H9 (cell line): ENCODE measurements around the gene SPATA2L. TPM values are rescaled to one million over a fixed set of nuclear protein-coding genes. Genes with fewer than 3 reads are reported as not detected.
A peak's percentile ranks its signal among the peaks of the same experiment; 100 is the strongest.

Source experiments
- DNase-seq: peaks from one replicate; pipeline ENCODE4 v3.0.0-alpha.2; 2017
- H2AFZ ChIP-seq: one replicate; pipeline ENCODE4 v1.6.1; 2013; ENCODE audit warnings: mild to moderate bottlenecking, low read length, control low read depth, moderate library complexity
- H2AK5ac ChIP-seq: 2 replicates; pipeline ENCODE4 v1.6.1; 2013; ENCODE audit warnings: low read length, control low read depth, mixed read lengths; ENCODE audit not compliant: insufficient read length
- H2BK120ac ChIP-seq: one replicate; pipeline ENCODE4 v1.6.1; 2013; ENCODE audit warnings: low read depth, mild to moderate bottlenecking, low read length, control low read depth, inconsistent platforms; ENCODE audit not compliant: poor library complexity, severe bottlenecking
- H2BK12ac ChIP-seq: 2 replicates; pipeline ENCODE4 v1.6.1; 2013; ENCODE audit warnings: low read length, control low read depth, mixed read lengths, low read depth; ENCODE audit not compliant: insufficient read length
- H2BK15ac ChIP-seq: 2 replicates; pipeline ENCODE4 v1.6.1; 2013; ENCODE audit warnings: low read depth, low read length, control low read depth
- H2BK20ac ChIP-seq: one replicate; pipeline ENCODE4 v1.6.1; 2013; ENCODE audit warnings: low read depth, mild to moderate bottlenecking, low read length, control low read depth, inconsistent platforms; ENCODE audit not compliant: poor library complexity, severe bottlenecking
- H2BK5ac ChIP-seq: 2 replicates; pipeline ENCODE4 v1.6.1; 2013; ENCODE audit warnings: low read length, control low read depth, mixed read lengths; ENCODE audit not compliant: insufficient read length
- H3K14ac ChIP-seq: 2 replicates; pipeline ENCODE4 v1.6.1; 2013; ENCODE audit warnings: low read length, control low read depth; ENCODE audit not compliant: insufficient read depth
- H3K18ac ChIP-seq: 2 replicates; pipeline ENCODE4 v1.6.1; 2013; ENCODE audit warnings: low read depth, mild to moderate bottlenecking, mixed read lengths, low read length, control low read depth; ENCODE audit not compliant: insufficient read length
- H3K23ac ChIP-seq: 2 replicates; pipeline ENCODE4 v1.6.1; 2013; ENCODE audit warnings: low read length, control low read depth, mixed read lengths, low read depth; ENCODE audit not compliant: insufficient read length
- H3K23me2 ChIP-seq: 2 replicates; pipeline ENCODE4 v1.6.1; 2013; ENCODE audit warnings: low read depth, mild to moderate bottlenecking, mixed read lengths, low read length, control low read depth; ENCODE audit not compliant: insufficient read length, poor library complexity, severe bottlenecking
- H3K27ac ChIP-seq: 2 replicates; pipeline ENCODE4 v1.5.1; 2013; ENCODE audit warnings: low read length, control low read depth, mixed read lengths, low read depth; ENCODE audit not compliant: insufficient read length
- H3K27me3 ChIP-seq: 2 replicates; pipeline ENCODE4 v1.6.1; 2013; ENCODE audit warnings: low read length, control low read depth, inconsistent platforms; ENCODE audit not compliant: insufficient read depth
- H3K4ac ChIP-seq: 2 replicates; pipeline ENCODE4 v1.6.1; 2013; ENCODE audit warnings: low read depth, mild to moderate bottlenecking, control low read depth, inconsistent platforms, low read length, moderate library complexity
- H3K4me1 ChIP-seq: 2 replicates; pipeline ENCODE4 v1.6.1; 2013; ENCODE audit warnings: low read length, control low read depth, inconsistent platforms; ENCODE audit not compliant: insufficient read depth
- H3K4me2 ChIP-seq: 2 replicates; pipeline ENCODE4 v1.6.1; 2013; ENCODE audit warnings: low read length, control low read depth, mixed read lengths; ENCODE audit not compliant: insufficient read length, insufficient read depth
- H3K56ac ChIP-seq: 2 replicates; pipeline ENCODE4 v1.6.1; 2013; ENCODE audit warnings: low read depth, mild to moderate bottlenecking, mixed read lengths, low read length, control low read depth; ENCODE audit not compliant: insufficient read length
- H3K79me1 ChIP-seq: 2 replicates; pipeline ENCODE4 v1.6.1; 2013; ENCODE audit warnings: low read depth, mild to moderate bottlenecking, moderate library complexity, low read length, control low read depth, inconsistent platforms; ENCODE audit not compliant: insufficient read depth, poor library complexity, severe bottlenecking
- H3K79me2 ChIP-seq: 2 replicates; pipeline ENCODE4 v1.6.1; 2013; ENCODE audit warnings: low read length, control low read depth, inconsistent platforms; ENCODE audit not compliant: insufficient read depth
- H3K9ac ChIP-seq: 2 replicates; pipeline ENCODE4 v1.6.1; 2013; ENCODE audit warnings: low read length, control low read depth, mixed read lengths; ENCODE audit not compliant: insufficient read length; ENCODE audit errors: extremely low read depth
- H3K9me3 ChIP-seq: one replicate; pipeline ENCODE4 v1.6.1; 2013; ENCODE audit warnings: low read depth, low read length, inconsistent platforms; ENCODE audit not compliant: control insufficient read depth
- H3T11ph ChIP-seq: one replicate; pipeline ENCODE4 v1.6.1; 2013; ENCODE audit warnings: mild to moderate bottlenecking, low read length, control low read depth, inconsistent platforms
- H4K20me1 ChIP-seq: one replicate; pipeline ENCODE4 v1.6.1; 2013; ENCODE audit not compliant: control insufficient read depth, insufficient read length, insufficient read depth
- H4K5ac ChIP-seq: 2 replicates; pipeline ENCODE4 v1.6.1; 2013; ENCODE audit warnings: low read depth, mild to moderate bottlenecking, mixed read lengths, low read length, control low read depth; ENCODE audit not compliant: insufficient read length
- H4K8ac ChIP-seq: replicated peaks from 2 replicates; pipeline ENCODE4 v1.6.1; 2013; ENCODE audit warnings: low read length, control low read depth, mixed read lengths, low read depth; ENCODE audit not compliant: insufficient read length
- H4K91ac ChIP-seq: 2 replicates; pipeline ENCODE4 v1.6.1; 2013; ENCODE audit warnings: low read depth, mild to moderate bottlenecking, moderate library complexity, mixed read lengths, low read length, control low read depth; ENCODE audit not compliant: insufficient read length
- H3K27ac Mint-ChIP-seq, 3 experiments: 2 replicates in 2 of 3; 3 replicates in 1 of 3; pipeline ENCODE4 v1.8.0; 2020 to 2021; ENCODE audit warnings: mixed read lengths in 3 of 3, mild to moderate bottlenecking in 1 of 3, moderate library complexity in 1 of 3
- H3K27me3 Mint-ChIP-seq: 2 replicates; pipeline ENCODE4 v1.8.0; 2021; ENCODE audit warnings: low read depth, mild to moderate bottlenecking, moderate library complexity, mixed read lengths
- H3K36me3 Mint-ChIP-seq, 3 experiments: 2 replicates in 2 of 3; 3 replicates in 1 of 3; pipeline ENCODE4 v1.8.0; 2020 to 2021; ENCODE audit warnings: low read depth in 3 of 3, mixed read lengths in 3 of 3; ENCODE audit not compliant: insufficient read depth in 1 of 3
- H3K4me1 Mint-ChIP-seq, 2 experiments: 2 replicates each; pipeline ENCODE4 v1.8.0; 2020; ENCODE audit warnings: mixed read lengths in 2 of 2
- H3K4me3 Mint-ChIP-seq, 2 experiments: 2 replicates in 1 of 2; 3 replicates in 1 of 2; pipeline ENCODE4 v1.8.0; 2020 to 2021; ENCODE audit warnings: mild to moderate bottlenecking in 2 of 2, mixed read lengths in 2 of 2, moderate library complexity in 1 of 2
- H3K9me3 Mint-ChIP-seq, 2 experiments: 2 replicates in 1 of 2; 3 replicates in 1 of 2; pipeline ENCODE4 v1.8.0; 2020; ENCODE audit warnings: mild to moderate bottlenecking in 2 of 2, mixed read lengths in 2 of 2, moderate library complexity in 1 of 2
- WGBS: extraction: QIAGEN DNeasy Blood & Tissue Kit; methylation state at CpG from one replicate; pipeline ENCODE4 v1.1.7; 2013; ENCODE audit warnings: missing lambda C conversion rate, low lambda C conversion rate, mixed read lengths; ENCODE audit not compliant: insufficient read length; ENCODE audit errors: extremely low coverage; 5-methylcytosine and 5-hydroxymethylcytosine counted together
- total RNA-seq: library from RNA; stranded (reverse); gene quantifications from 2 replicates; pipeline ENCODE4 v1.2.1, GENCODE V29; 2021
- TF ChIP-seq, protein P1 (sequence below): fragments of 200-600 bp; sonication (generic); conservative IDR thresholded peaks from 3 replicates; pipeline ENCODE4 v1.8.0; 2021; ENCODE audit warnings: antibody characterized with exemption, mild to moderate bottlenecking

SPATA2L gene
- total RNA-seq, 1 experiment from 2014 or later: 27.1 TPM

DNA sequence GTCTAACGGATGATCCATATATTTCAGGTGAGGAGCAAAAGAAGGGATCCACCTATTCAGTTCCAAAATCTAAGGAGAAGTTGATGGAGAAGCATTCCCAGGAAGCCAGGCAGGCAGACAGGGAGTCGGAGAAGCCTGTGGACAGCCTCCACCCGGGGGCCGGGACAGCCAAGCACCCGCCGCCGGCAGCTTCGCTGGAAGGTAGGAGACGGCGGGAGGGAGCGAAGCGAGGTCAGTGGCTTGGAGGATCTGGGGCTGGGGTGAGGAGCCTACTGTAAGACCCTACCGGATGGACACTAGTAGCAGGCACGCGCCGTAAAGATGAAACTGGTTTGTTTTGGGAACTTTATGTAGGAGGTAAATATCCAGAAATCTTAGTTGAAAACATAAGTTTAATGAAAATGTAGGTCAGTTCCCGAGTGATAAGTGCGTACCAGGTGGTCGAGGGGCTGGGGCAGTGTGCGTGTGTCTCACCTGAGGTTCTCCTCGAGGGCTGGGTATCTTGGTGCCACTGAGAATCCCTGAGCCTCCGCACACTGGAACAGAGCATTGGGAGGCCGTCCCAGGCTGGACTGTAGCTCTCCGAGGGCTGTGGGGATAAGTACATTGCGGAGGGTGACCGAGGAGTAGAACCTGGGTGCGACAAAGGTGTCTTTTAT, 43.2 kb downstream of the SPATA2L start:
- H3K4me2 ChIP-seq: peak overlapping the region; percentile 84
- peak overlapping the region; percentile 81 for H3K9ac ChIP-seq
- no peak overlapping the region for H3K27ac ChIP-seq
- H3K27me3 Mint-ChIP-seq: peaks cover 2% of the 10 kb centered on the region; the same call in 1 of the 2 replicates
- peak overlapping the region in 2 of 3 experiments; percentile 44 to 60; a peak in 1 of 7 replicates for H3K27ac Mint-ChIP-seq
- H3K4me1 ChIP-seq: no peaks in the 10 kb centered on the region
- H3K14ac ChIP-seq: no peak overlapping the region; the same call in 1 of the 2 replicates
- no peaks in the 10 kb centered on the region for H3K9me3 ChIP-seq
- H3K79me1 ChIP-seq: peaks cover 2% of the 10 kb centered on the region
- no peak overlapping the region for H3K56ac ChIP-seq
- H3K18ac ChIP-seq: no peak overlapping the region
- peak overlapping the region; percentile 84 to 92 for H3K4me3 Mint-ChIP-seq
- no peak overlapping the region for H2AFZ ChIP-seq
- H4K5ac ChIP-seq: no peak overlapping the region
- H3K4me1 Mint-ChIP-seq: peaks cover 9 to 14% of the 10 kb centered on the region in 2 experiments
- no peak overlapping the region for H2BK12ac ChIP-seq
- WGBS: no CpG with 5 or more reads among the region's 27 CpGs
- H2BK5ac ChIP-seq: no peak overlapping the region
- H3K23ac ChIP-seq: no peak overlapping the region
- H2BK120ac ChIP-seq: no peak overlapping the region
- no peak overlapping the region for H4K91ac ChIP-seq
- no peak overlapping the region for H3T11ph ChIP-seq
- TF ChIP-seq, protein P1, sequence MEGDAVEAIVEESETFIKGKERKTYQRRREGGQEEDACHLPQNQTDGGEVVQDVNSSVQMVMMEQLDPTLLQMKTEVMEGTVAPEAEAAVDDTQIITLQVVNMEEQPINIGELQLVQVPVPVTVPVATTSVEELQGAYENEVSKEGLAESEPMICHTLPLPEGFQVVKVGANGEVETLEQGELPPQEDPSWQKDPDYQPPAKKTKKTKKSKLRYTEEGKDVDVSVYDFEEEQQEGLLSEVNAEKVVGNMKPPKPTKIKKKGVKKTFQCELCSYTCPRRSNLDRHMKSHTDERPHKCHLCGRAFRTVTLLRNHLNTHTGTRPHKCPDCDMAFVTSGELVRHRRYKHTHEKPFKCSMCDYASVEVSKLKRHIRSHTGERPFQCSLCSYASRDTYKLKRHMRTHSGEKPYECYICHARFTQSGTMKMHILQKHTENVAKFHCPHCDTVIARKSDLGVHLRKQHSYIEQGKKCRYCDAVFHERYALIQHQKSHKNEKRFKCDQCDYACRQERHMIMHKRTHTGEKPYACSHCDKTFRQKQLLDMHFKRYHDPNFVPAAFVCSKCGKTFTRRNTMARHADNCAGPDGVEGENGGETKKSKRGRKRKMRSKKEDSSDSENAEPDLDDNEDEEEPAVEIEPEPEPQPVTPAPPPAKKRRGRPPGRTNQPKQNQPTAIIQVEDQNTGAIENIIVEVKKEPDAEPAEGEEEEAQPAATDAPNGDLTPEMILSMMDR: no peak
- H2BK20ac ChIP-seq: no peak overlapping the region
- no peak overlapping the region for H3K4ac ChIP-seq
- H3K36me3 Mint-ChIP-seq: peaks cover 45 to 57% (median 56%) of the 10 kb centered on the region in 3 experiments
- H3K27me3 ChIP-seq: no peaks in the 10 kb centered on the region
- H2AK5ac ChIP-seq: no peak overlapping the region
- H4K8ac ChIP-seq: no peak overlapping the region
- no peak overlapping the region for H2BK15ac ChIP-seq
- no peaks in the 10 kb centered on the region for H4K20me1 ChIP-seq
- no peak for DNase-seq
- peaks cover 7 to 9% of the 10 kb centered on the region in 2 experiments; a peak in 4 of 5 replicates for H3K9me3 Mint-ChIP-seq
- peaks cover 7% of the 10 kb centered on the region for H3K23me2 ChIP-seq
- peaks cover 5% of the 10 kb centered on the region; the same call in 1 of the 2 replicates for H3K79me2 ChIP-seq
